Esophagus squamous epithelium (tissue), 4 donors: Measurements from ENCODE around the gene MTREX.

Experiments used
- CTCF ChIP-seq, 6 experiments: fragments of 450-650 bp in 4 of 6; fragments of 200-600 bp in 2 of 6; sonication (generic) in 2 of 6; IDR thresholded peaks; one replicate each; pipeline ENCODE4 v1.5.1; 2016 to 2019; ENCODE audit warnings: antibody characterized with exemption in 6 of 6, mild to moderate bottlenecking in 4 of 6, moderate library complexity in 4 of 6
- POLR2A ChIP-seq, 4 donors: fragments of 450-650 bp; IDR thresholded peaks; one replicate each; pipeline ENCODE4 v1.6.1; 2017; ENCODE audit warnings: antibody characterized with exemption in 4 of 4, mild to moderate bottlenecking in 4 of 4, moderate library complexity in 3 of 4

GRCh38 chr5:55409775-55410174 lies 102.0 kb downstream of the MTREX start:
- TF ChIP-seq CTCF (IDR thresholded peaks at IDR 0.05) (no peak), POLR2A (IDR thresholded peaks at IDR 0.05) (no peak)
